BE2C (cell line): ENCODE results near the gene MYOD1.

Experiments
- DNase-seq: peaks from one replicate; pipeline ENCODE4 v3.0.0-alpha.2; 2020
- H3K27me3 ChIP-seq: fragments of 250-450 bp; sonication (Bioruptor Pico); 2 replicates; pipeline ENCODE4 v1.5.1; 2020; ENCODE audit warnings: mild to moderate bottlenecking
- H3K36me3 ChIP-seq: fragments of 250-450 bp; sonication (Bioruptor Pico); 2 replicates; pipeline ENCODE4 v1.5.1; 2020; ENCODE audit warnings: mild to moderate bottlenecking
- H3K4me1 ChIP-seq: fragments of 250-450 bp; sonication (Bioruptor Pico); 2 replicates; pipeline ENCODE4 v1.5.1; 2020
- H3K4me3 ChIP-seq: 2 replicates; pipeline ENCODE4 v1.5.1; 2011; ENCODE audit warnings: low read depth, low read length
- H3K9me3 ChIP-seq: fragments of 250-450 bp; sonication (Bioruptor Pico); 2 replicates; pipeline ENCODE4 v1.5.1; 2020
- TF ChIP-seq, protein P1 (sequence below): IDR thresholded peaks from 2 replicates; pipeline ENCODE4 v1.5.1; 2012; ENCODE audit warnings: mild to moderate bottlenecking, low read depth, low read length

Gene MYOD1

GRCh38 chr11:17694494-17695110, 24.8 kb upstream of the MYOD1 start:
- H3K4me3 ChIP-seq: no peak overlapping the region
- no peaks in the 10 kb centered on the region for H3K9me3 ChIP-seq
- no peak for DNase-seq
- H3K36me3 ChIP-seq: no peaks in the 10 kb centered on the region
- no peaks in the 10 kb centered on the region for H3K4me1 ChIP-seq
- peaks cover 7% of the 10 kb centered on the region for H3K27me3 ChIP-seq
- TF ChIP-seq, protein P1, sequence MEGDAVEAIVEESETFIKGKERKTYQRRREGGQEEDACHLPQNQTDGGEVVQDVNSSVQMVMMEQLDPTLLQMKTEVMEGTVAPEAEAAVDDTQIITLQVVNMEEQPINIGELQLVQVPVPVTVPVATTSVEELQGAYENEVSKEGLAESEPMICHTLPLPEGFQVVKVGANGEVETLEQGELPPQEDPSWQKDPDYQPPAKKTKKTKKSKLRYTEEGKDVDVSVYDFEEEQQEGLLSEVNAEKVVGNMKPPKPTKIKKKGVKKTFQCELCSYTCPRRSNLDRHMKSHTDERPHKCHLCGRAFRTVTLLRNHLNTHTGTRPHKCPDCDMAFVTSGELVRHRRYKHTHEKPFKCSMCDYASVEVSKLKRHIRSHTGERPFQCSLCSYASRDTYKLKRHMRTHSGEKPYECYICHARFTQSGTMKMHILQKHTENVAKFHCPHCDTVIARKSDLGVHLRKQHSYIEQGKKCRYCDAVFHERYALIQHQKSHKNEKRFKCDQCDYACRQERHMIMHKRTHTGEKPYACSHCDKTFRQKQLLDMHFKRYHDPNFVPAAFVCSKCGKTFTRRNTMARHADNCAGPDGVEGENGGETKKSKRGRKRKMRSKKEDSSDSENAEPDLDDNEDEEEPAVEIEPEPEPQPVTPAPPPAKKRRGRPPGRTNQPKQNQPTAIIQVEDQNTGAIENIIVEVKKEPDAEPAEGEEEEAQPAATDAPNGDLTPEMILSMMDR: no peak

- Histone ChIP-seq H3K27me3 (peaks cover 7% of the 10 kb centered on the region), H3K4me3 (no peak overlapping the region), H3K36me3 (no peaks in the 10 kb centered on the region), H3K4me1 (no peaks in the 10 kb centered on the region), H3K9me3 (no peaks in the 10 kb centered on the region)
- DNase-seq: no peak
- TF ChIP-seq, protein P1: no peak
Observed at GRCh38 chr11:17695454-17696441, 23.6 kb upstream of the MYOD1 start.

GRCh38 chr11:17696741-17697140, 22.6 kb upstream of the MYOD1 start:
- TF ChIP-seq, protein P1: no peak
- H3K36me3 ChIP-seq: no peaks in the 10 kb centered on the region
- H3K27me3 ChIP-seq: peaks cover 7% of the 10 kb centered on the region
- H3K4me1 ChIP-seq: no peaks in the 10 kb centered on the region
- no peaks in the 10 kb centered on the region for H3K9me3 ChIP-seq
- no peak overlapping the region for H3K4me3 ChIP-seq
- no peak for DNase-seq

GRCh38 chr11:17697175-17697949, 22.0 kb upstream of the MYOD1 start:
- Histone ChIP-seq H3K9me3 (no peaks in the 10 kb centered on the region), H3K27me3 (peaks cover 7% of the 10 kb centered on the region), H3K4me1 (no peaks in the 10 kb centered on the region)

DNA sequence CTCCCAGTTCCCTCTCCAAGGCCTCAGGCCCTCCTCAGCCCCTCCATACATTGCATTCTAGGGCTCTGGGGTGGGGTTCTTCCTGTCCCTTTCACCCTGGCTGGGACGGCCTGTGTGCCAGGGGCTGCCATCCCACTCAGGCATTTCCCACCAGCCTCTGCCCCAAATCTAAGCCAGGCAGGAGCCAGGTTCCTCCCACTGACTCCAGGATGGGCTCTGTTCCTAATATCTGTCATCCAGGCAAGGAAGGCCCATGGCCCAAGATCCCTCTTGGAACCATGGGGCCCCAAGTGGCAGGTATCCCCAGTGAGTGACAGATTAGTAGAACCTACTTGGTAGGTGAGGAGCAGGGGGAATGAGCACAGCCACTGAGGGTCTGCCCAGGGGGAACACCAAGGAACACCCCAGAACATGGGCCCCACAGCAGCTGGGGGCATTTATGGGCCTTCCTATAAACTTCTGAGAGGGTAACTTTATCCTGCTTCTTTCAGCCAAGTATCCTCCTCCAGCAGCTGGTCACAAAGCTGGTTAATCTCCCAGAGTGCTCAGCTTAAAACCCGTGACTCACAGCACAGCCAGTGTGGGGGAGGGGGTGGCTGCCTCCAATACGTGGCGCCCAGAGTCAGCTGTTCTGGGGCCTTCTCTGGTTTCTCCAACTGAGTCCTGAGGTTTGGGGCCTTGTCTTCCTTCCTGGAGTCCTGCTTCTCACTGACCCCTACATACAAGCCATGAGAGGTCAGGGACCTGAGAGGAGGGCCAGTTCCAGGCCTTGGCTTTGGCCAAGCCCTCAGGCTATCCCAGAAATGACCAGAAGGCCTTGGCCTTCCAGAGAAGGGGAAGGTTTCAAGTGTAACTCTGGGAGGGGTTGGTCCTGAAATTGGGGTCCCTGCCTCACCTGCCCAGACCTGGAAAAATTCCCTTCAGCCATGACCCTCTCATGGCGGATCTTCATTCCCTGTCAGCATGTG, 19.9 kb upstream of the MYOD1 start:
- no peaks in the 10 kb centered on the region for H3K4me1 ChIP-seq
- no peaks in the 10 kb centered on the region for H3K9me3 ChIP-seq
- no peak overlapping the region for H3K4me3 ChIP-seq
- TF ChIP-seq, protein P1: no peak
- DNase-seq: no peak
- peaks cover 7% of the 10 kb centered on the region for H3K27me3 ChIP-seq
- H3K36me3 ChIP-seq: no peaks in the 10 kb centered on the region

More at GRCh38 chr11:17697175-17697949, 22.0 kb upstream of the MYOD1 start:
- no peak for DNase-seq
- Histone ChIP-seq H3K4me3 (no peak overlapping the region), H3K36me3 (no peaks in the 10 kb centered on the region)
- TF ChIP-seq, protein P1: no peak
